MG63 (cell line): ENCODE data around the gene GLI3. TPM values are rescaled to one million over a fixed set of nuclear protein-coding genes. Genes with fewer than 3 reads are reported as not detected.
A peak's percentile ranks its signal among the peaks of the same experiment; 100 is the strongest.

Experiments used
- DNase-seq: peaks from one replicate; pipeline ENCODE4 v3.0.0-alpha.2; 2020
- H3K27me3 ChIP-seq: fragments of 250-450 bp; sonication (Bioruptor Pico); 2 replicates; pipeline ENCODE4 v1.5.1; 2020; ENCODE audit warnings: mild to moderate bottlenecking, moderate library complexity
- H3K36me3 ChIP-seq: fragments of 250-450 bp; sonication (Bioruptor Pico); 2 replicates; pipeline ENCODE4 v1.5.1; 2020; ENCODE audit warnings: mild to moderate bottlenecking, moderate library complexity
- H3K4me3 ChIP-seq: fragments of 250-450 bp; sonication (Bioruptor Pico); 2 replicates; pipeline ENCODE4 v1.5.1; 2020; ENCODE audit warnings: mild to moderate bottlenecking, moderate library complexity
- H3K9me3 ChIP-seq: fragments of 250-450 bp; sonication (Bioruptor Pico); 2 replicates; pipeline ENCODE4 v1.5.1; 2020; ENCODE audit warnings: mild to moderate bottlenecking, moderate library complexity
- total RNA-seq: library from RNA; depleted of rRNA; stranded (reverse); fragments of >200 nt; shearing (Covaris generic); gene quantifications from 2 replicates; pipeline ENCODE4 v1.2.3, GENCODE V29; 2014; ENCODE audit warnings: low replicate concordance

GLI3 gene
- total RNA-seq, 1 experiment from 2014 or later, result 0.59 TPM

- Histone ChIP-seq H3K4me3 (no peak overlapping the region), H3K9me3 (no peaks in the 10 kb centered on the region), H3K27me3 (no peaks in the 10 kb centered on the region), H3K36me3 (no peaks in the 10 kb centered on the region)
- DNase-seq, result no peak
Observed at GRCh38 chr7:42241424-42241823, 4.4 kb upstream of the GLI3 start.

DNA sequence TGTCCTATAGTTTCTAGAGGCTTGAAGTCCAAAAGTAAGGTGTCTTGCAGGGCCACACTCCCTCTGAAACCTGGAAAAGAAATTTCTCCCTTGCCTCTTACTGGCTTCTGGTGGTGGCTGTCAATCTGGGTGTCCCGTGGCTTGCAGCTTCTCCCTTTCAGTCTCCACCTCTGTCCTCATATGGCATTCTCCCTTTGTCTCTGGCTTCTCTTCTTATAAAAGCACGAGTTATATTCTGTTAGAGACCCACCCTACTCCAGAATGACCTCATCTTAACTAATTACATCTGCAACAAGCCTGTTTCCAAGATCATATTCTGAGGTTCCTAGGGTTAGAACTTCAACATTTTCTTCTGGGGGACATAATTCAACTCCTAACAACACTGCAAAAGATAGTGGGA is 3.4 kb upstream of the GLI3 start:
- no peaks in the 10 kb centered on the region for H3K36me3 ChIP-seq
- no peak for DNase-seq
- H3K4me3 ChIP-seq, result no peak overlapping the region
- no peaks in the 10 kb centered on the region for H3K9me3 ChIP-seq
- no peaks in the 10 kb centered on the region for H3K27me3 ChIP-seq

- DNase-seq, result peak; percentile 64
- no peak overlapping the region for H3K4me3 ChIP-seq
- no peaks in the 10 kb centered on the region for H3K27me3 ChIP-seq
- H3K9me3 ChIP-seq, result no peaks in the 10 kb centered on the region
- H3K36me3 ChIP-seq, result no peaks in the 10 kb centered on the region
Observed at GRCh38 chr7:42238709-42239366, 1.8 kb upstream of the GLI3 start.

- peak; percentile 73 for DNase-seq
- no peaks in the 10 kb centered on the region for H3K36me3 ChIP-seq
- no peaks in the 10 kb centered on the region for H3K27me3 ChIP-seq
- H3K9me3 ChIP-seq, result no peaks in the 10 kb centered on the region
- H3K4me3 ChIP-seq, result peak overlapping the region; percentile 93
Observed at GRCh38 chr7:42237811-42238541, 967 bp upstream of the GLI3 start.

GRCh38 chr7:42236266-42236975 is 588 bp downstream of the GLI3 start:
- DNase-seq, result peak; percentile 76
- no peaks in the 10 kb centered on the region for H3K27me3 ChIP-seq

DNA sequence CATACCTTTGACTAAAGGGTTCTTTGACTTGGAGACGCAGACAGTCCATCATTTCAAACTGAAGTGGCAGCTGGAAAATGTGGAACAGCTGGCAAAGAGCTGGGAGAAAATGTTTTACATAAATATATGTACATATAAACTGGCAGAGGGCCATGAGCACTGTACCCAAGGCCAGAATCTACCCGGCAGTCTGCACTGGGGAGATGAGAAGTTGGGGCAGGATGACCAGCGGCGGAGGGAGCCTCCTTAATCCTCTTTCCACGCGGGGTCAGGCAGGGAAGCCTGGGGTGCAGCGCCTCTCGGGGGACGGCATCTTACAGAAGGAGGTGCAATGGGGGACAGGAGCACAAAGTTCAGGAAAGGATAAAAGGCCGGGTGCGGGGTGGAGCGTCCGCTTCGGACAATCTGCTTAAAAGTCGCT is 1.3 kb downstream of the GLI3 start:
- Histone ChIP-seq H3K4me3 (peak overlapping the region; percentile 93), H3K36me3 (no peaks in the 10 kb centered on the region), H3K9me3 (no peaks in the 10 kb centered on the region), H3K27me3 (no peaks in the 10 kb centered on the region)
- peak; percentile 26 for DNase-seq

More at GRCh38 chr7:42236266-42236975, 588 bp downstream of the GLI3 start:
- no peaks in the 10 kb centered on the region for H3K36me3 ChIP-seq
- H3K9me3 ChIP-seq, result no peaks in the 10 kb centered on the region
- H3K4me3 ChIP-seq, result peak overlapping the region; percentile 93

GRCh38 chr7:42234736-42235135 is 2.3 kb downstream of the GLI3 start:
- no peak for DNase-seq
- no peak overlapping the region; the same call in 1 of the 2 replicates for H3K4me3 ChIP-seq

GRCh38 chr7:42233695-42234331 is 3.2 kb downstream of the GLI3 start:
- no peaks in the 10 kb centered on the region for H3K9me3 ChIP-seq
- no peak overlapping the region for H3K4me3 ChIP-seq
- no peaks in the 10 kb centered on the region for H3K27me3 ChIP-seq
- H3K36me3 ChIP-seq, result no peaks in the 10 kb centered on the region
- DNase-seq, result no peak

More at GRCh38 chr7:42234736-42235135, 2.3 kb downstream of the GLI3 start:
- no peaks in the 10 kb centered on the region for H3K27me3 ChIP-seq
- no peaks in the 10 kb centered on the region for H3K9me3 ChIP-seq
- no peaks in the 10 kb centered on the region for H3K36me3 ChIP-seq

- H3K4me3 ChIP-seq, result no peak overlapping the region
- DNase-seq, result no peak
- no peaks in the 10 kb centered on the region for H3K27me3 ChIP-seq
- H3K36me3 ChIP-seq, result no peaks in the 10 kb centered on the region
- H3K9me3 ChIP-seq, result no peaks in the 10 kb centered on the region
Observed at GRCh38 chr7:42233171-42233570, 3.8 kb downstream of the GLI3 start.

DNA sequence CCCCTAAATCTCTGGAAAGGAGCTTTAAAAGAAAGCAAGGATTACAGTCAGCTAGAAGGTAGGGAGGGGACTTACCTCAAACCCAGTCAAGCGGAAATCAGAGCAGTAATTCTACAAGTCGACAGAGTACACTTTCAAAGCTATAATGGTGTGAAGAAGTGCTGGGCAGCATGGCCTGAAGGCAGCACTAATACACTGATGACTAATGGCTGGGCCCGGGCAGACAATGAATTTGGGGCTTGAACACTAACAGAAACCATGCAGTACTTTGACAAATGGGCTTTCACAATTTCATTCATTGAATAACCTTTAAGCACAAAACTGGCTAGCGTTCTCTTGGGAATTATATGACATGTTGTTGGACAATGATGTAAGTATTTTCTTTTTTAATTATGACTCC is 4.7 kb downstream of the GLI3 start:
- Histone ChIP-seq H3K27me3 (no peaks in the 10 kb centered on the region), H3K4me3 (no peak overlapping the region), H3K9me3 (no peaks in the 10 kb centered on the region), H3K36me3 (no peaks in the 10 kb centered on the region)
- DNase-seq, result peak; percentile 70

- no peak overlapping the region for H3K4me3 ChIP-seq
- no peaks in the 10 kb centered on the region for H3K36me3 ChIP-seq
- DNase-seq, result no peak
- H3K27me3 ChIP-seq, result no peaks in the 10 kb centered on the region
- H3K9me3 ChIP-seq, result no peaks in the 10 kb centered on the region
Observed at GRCh38 chr7:42231043-42231787, 5.8 kb downstream of the GLI3 start.

GRCh38 chr7:42227936-42228591 is 8.9 kb downstream of the GLI3 start:
- Histone ChIP-seq H3K36me3 (no peaks in the 10 kb centered on the region), H3K27me3 (no peaks in the 10 kb centered on the region), H3K9me3 (no peaks in the 10 kb centered on the region), H3K4me3 (no peak overlapping the region)
- DNase-seq, result no peak

DNA sequence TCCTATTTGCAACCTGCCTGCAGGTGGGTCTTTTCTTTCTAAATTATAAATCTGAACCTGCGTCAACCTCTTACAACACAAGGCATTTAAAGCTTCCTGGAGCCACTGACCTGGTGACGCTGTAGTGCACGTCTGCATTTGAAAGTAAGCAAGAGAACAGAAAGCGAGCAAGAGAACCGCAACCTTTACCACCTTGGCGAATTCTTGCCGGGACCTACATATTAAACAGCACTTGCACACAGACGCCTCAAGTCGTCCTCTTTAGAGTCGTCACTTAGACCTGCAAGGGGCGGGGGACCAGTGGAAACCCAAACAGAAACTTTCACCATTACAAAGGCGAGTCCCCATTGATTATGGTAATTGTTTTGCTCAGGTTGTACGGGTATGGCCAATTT is 9.5 kb downstream of the GLI3 start:
- DNase-seq, result no peak
- H3K4me3 ChIP-seq, result no peak overlapping the region
- H3K27me3 ChIP-seq, result no peaks in the 10 kb centered on the region
- no peaks in the 10 kb centered on the region for H3K9me3 ChIP-seq
- H3K36me3 ChIP-seq, result no peaks in the 10 kb centered on the region

GRCh38 chr7:42227021-42227420 is 10.0 kb downstream of the GLI3 start:
- H3K9me3 ChIP-seq, result no peaks in the 10 kb centered on the region
- no peak overlapping the region for H3K4me3 ChIP-seq
- H3K36me3 ChIP-seq, result no peaks in the 10 kb centered on the region
- no peak for DNase-seq
- no peaks in the 10 kb centered on the region for H3K27me3 ChIP-seq

GRCh38 chr7:42226354-42226941 is 10.6 kb downstream of the GLI3 start:
- H3K27me3 ChIP-seq, result no peaks in the 10 kb centered on the region
- DNase-seq, result no peak
- no peaks in the 10 kb centered on the region for H3K36me3 ChIP-seq
- H3K9me3 ChIP-seq, result no peaks in the 10 kb centered on the region
- no peak overlapping the region for H3K4me3 ChIP-seq
